Cardiac septum (tissue), 1 donor: ENCODE data around the gene NINJ2. TPM values are rescaled to one million over a fixed set of nuclear protein-coding genes. Genes with fewer than 3 reads are reported as not detected.

Experiments
- DNase-seq: peaks from one replicate; pipeline ENCODE4 v3.0.0-alpha.2; 2020; ENCODE audit warnings: low spot score
- intact Hi-C: fragments of 100-400 bp; cut with DNase I; formaldehyde crosslinking; loops from one replicate; pipeline ENCODE4 v1.14.0; 2022
- total RNA-seq: library from RNA; stranded (reverse); fragmentation: NEBNext Ultra II Directional; extraction: Animal tissue kit (Norgen Biotek cat#: 25700); gene quantifications from one replicate; pipeline ENCODE4 v1.2.1, GENCODE V29; 2021
- donor health status: DM: no; HTN: no; CAD: no.

The NINJ2 gene
- total RNA-seq, 1 donor from 2014 or later, result 3.9 TPM

DNA sequence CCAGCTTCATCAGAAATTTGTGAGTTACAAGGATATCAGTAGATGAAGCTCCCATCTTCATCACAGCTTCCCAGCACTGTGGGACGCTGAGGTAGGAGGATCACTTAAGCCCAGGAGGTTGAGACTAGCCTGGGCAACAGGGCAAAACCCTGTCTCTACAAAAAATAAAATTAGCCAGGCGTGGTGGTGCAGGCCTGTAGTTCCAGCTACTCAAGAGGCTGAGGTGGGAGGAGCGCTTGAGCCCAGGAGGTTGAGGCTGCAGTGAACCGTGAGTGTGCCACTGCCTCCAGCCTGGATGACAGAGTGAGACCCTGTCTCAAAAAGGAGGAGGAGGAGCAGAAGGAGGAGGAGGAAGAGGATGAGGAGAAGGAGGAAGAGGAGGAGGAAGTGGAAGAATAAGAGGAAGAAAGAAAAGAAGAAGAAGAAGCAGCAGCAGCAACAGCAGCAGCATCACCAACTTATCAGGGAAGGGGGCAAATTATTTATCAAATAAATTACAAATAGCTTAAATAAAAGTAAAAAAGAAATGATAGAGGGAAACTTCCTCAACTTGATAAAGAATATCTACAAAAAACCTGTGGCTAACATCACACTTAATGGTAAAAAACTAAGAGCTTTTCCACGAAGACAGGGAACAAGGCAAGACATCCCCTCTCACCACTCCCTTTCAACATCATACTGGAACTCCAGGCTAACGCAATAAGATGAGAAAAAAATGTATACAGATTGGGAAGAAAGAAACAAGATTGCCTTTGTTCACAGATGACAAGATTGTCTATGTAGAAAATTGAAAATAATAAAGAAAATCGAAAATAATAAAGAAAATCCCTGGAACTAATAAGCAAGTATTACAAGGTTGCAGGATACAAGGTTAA, 69.6 kb downstream of the NINJ2 start:
- intact Hi-C loops, result no loop called here
- DNase-seq, result no peak

DNA sequence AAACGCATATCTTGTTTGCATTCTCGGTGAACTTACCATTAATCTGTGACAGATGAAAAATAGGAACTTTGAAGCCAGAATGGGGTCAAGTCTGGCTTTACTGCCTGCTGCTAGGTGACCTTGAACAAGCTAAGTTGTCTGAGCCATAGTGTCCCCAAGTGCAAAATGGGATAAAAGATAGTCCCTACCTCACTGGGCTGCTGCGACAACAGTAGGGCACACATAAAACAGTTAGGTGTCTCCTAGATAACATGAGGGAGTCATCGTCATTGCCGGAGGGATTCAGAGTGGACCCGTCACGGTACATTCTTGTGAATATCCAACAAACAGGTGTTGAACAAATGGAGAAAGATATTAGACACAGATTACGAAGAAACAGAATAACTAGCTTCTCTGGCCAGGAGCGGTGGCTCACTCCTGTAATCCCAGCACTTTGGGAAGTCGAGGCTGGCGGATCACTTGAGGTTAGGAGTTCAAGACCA, 71.2 kb downstream of the NINJ2 start:
- intact Hi-C loops, result no loop called here
- no peak for DNase-seq

DNA sequence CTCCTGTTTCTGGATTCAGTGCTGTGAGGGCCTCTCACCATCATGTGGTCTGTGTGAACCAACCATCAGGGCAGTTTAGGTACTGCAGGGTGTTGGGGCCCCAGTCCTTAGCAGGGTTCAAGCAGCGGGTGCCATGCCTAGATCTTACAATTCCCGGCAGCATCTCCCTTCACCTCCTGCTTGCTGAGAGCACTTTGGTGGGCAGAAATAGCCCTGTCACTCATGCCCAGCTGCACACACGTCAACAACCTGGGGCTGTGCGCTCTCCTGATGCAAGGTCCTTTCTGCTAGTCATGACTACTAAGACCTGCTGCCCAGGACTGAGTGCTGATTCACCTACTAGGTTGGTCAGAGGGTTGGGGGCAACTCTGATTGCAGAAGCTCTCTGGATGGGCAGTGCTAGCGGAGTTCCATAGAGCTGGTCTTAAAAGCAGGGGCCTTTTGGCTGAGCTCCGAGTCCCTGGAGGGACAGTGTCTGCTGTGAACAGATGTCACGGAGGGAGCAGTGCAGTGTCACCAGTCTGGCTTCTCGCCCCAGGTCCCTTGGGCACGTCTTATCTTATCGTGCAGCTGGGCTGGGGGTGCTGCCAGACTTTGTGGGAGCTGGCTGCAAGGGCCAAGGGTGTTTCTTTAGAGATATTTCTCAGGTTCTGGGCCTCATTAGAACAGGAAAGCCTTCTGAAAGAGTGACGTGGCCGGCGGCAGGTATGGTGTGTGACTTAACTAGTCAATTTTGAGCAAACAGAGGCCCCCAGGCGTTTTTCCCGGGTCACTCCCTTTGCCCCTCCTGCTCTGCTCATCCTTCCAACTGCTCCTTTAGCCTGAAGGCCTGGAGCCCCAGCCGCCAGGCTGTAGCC, 71.8 kb downstream of the NINJ2 start:
- intact Hi-C loops, result loop anchor here (1.0 kb wide), 2 partner anchors 8 to 125 kb away; no protein-coding TSS in a partner anchor
- peak; percentile 90 for DNase-seq

DNA sequence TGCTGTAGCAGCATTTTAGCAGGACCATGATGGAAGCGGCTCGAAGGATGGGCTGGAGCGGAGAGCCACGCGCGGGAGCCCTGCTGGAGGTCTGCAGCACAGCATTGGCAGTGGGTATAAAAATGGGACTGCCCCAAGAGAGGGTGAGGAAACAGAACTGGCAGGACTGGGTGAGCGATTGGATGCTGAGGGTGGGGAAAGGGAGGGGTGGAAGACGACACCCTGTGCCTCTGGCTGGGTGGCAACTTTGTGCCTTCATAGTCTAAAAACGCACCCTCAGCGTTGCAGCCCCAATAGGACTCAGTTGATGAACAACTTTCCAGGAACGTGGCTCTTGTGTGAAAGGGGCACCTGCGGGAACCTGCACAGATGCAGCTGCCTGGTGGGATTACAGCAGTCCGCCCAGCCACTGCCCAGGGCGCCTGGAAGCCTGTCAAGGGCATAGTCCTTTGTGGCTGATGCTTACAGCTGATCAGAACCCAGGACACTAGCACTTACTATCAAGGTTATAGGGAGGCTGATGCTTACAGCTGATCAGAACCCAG, 73.0 kb downstream of the NINJ2 start:
- intact Hi-C loops, result no loop called here
- DNase-seq, result no peak

DNA sequence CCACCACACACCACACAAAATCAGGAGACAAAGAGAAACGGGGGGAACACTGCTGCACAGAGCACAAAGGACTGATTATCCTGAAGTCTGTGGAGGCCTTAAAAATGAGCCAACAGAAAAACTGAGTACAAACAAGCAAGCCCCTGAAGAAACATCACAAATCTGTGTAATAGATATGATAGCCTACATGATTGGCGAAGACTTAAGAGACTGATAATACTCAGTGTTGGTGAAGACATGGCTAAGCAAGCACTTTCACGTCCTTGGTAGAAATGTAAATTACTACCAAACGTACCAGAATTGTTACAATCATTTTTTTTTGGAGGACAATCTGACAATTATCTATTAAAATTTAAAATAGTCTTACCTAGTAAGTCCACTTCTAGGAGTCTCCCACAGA, 74.6 kb downstream of the NINJ2 start:
- intact Hi-C loops, result no loop called here

DNA sequence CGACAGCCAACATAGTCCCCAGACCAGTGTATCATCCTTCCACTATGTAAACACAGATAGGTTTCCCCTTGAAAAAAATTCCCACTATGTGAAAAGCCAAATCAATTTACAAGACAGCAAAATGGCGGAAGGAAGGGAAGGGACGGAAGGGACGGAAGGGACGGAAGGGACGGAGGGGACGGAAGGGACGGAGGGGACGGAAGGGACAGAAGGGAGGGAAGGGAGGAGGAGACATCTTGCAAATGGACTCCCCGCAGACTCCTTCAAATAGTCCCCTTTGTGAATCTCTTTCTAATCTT, 75.3 kb downstream of the NINJ2 start:
- intact Hi-C loops, result no loop called here
- DNase-seq, result no peak

More for the DNA sequence above, 74.6 kb downstream of the NINJ2 start:
- no peak for DNase-seq

DNA sequence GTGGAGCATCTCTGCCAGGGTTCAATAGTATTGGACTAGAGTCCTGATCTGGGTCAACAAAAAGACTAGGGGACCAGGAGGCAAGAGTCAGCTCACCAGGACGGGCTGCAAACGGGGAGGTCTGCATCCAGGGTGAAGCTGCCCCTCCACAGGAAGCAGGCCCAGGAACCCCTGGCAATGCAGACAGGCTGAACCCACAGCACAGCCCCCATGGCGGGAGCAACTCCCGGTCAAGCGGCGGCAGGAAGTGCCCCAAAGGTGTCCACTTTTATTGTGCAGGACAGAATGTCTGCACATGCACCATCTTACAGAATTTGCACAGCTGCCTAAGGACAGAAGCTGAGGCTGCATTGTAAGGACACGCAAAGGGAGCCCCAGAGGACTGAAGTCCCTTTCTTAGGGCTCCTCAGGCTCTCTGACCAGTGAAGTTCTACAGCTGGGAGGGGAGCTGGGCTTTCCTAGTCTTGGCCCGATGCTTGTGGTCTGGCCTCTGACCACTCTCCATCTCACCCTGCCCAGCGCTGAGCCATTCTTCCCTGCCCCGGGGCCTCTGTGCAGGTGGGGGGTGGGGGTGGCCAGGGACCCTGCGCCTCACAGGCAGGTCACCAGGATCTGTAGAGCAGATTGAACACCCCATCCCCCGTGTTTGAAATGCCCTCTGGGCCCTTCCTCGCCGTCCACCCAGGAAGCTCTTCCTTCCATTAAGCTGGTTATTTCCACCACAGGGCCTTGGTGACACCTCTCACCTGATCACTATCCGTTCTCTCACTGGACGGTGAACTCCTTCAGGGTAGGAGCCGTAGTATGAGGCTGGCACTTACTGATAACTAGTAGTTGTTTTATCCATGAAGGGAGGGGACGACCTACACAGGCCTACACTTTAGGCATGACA, 75.9 kb downstream of the NINJ2 start:
- DNase-seq, result no peak
- intact Hi-C loops, result no loop called here

DNA sequence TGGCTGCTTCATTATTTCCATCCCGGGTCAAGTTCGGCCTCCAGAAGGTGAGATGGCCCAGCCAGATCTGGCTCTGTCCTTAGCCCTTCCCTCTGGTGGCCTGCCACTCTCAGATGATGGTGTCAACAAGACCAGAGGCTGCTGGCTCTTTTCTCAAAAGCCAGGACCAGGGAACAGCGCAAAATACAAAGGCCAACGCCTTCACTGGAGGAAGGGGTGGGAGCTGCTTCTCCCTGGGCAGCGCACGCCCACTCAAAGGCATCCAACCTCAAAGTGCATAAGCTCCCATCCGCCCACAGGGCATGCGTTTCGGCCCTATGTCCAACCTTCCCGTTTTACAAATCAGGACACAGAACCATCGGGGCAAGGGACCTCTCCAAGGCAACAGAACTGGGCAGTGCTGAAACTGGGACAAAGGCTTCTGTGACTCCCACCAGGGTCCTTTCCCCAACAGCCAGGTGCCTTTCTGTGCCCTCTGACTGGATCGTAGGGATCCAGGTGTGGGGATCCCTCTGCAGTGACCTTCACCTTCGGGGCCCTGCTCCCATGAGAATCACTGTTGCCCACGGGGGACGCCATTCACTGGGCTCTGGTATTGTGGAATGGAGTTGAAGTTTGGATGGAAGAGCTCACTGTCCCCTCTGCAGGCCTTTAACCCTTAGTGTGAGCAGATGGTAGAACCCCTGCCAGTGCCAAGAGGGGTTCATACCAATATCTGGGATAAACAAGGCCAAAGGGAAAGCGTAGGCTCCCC, 76.8 kb downstream of the NINJ2 start:
- intact Hi-C loops, result no loop called here

DNA sequence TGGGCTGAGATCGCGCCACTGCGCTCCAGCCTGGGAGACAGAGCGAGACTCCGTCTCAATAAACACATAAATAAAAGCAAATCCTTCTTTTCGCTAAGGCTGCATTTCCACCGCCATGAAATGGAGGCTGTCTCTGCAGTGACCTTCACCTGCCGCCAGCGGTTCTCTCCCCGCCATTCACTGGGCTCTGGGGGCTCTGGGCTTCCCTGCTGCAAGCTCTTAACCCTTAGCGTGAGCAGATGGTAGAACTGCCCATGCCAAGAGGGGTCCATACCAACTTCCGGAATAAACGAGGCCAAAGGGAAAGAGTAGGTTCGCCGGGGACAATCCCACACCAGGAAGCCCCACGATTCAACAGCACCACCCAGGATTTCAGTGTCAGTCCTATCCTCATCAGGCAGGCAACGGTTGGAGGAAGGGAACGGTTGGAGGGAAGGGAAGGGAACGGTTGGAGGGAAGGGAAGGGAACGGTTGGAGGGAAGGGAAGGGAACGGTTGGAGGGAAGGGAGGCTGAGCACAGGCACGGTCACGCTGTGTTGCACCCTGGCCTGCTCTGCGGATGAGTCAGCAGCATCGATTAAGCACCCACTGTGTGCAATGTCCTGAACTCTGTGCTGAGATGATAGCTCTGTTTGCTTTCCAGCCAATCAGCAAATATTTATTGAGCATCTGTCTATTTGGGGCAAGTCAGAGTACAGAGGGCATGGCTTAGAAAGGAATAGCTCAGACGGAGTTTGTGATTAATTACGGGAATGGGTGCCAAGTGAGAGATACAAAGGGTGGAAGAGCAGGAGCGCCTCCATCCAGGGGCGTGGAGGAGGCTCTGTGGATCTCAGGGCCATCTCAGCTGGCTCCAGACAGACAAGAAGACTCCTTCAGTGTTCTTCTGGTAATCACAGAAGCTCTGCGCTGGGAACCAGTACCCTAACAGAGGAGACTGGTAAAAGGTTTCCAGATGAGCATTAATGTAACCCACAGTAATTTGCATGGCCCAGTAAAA, 77.9 kb downstream of the NINJ2 start:
- DNase-seq, result no peak

More for the DNA sequence above, 76.8 kb downstream of the NINJ2 start:
- DNase-seq, result no peak

DNA sequence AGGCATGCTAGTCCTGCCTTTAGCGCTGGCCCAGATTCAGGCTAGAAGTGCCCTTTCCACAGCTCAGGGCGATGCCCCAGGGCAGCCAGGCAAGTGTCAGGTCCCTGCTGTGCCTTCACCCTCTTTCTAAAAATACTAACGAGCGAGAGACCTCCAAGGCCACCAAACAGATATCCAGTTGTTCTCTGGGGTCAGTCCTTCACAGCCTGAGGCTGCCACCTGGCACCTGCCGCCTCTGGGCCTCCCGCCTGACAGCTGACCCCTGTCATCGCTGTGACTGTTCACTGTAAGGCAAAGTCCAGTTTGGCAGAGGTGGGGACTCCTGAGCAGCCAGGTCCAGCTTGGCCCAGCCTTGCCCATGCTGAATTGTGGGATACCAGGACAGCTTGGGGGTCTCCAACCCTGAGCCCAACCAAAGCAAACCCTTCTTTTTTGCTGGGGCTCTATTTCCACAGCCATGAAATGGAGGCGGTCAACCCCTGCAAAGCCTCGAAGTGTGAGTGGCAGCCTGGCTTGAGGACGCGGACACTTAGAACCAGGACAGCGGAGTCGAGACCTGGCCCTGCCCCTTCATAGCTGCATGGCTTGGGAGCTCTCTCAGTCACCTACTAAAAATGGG, 79.9 kb downstream of the NINJ2 start:
- intact Hi-C loops, result loop anchor here (1.0 kb wide), 1 partner anchor 8 kb away; no protein-coding TSS in a partner anchor
- no peak for DNase-seq

More for the DNA sequence above, 77.9 kb downstream of the NINJ2 start:
- intact Hi-C loops, result no loop called here

DNA sequence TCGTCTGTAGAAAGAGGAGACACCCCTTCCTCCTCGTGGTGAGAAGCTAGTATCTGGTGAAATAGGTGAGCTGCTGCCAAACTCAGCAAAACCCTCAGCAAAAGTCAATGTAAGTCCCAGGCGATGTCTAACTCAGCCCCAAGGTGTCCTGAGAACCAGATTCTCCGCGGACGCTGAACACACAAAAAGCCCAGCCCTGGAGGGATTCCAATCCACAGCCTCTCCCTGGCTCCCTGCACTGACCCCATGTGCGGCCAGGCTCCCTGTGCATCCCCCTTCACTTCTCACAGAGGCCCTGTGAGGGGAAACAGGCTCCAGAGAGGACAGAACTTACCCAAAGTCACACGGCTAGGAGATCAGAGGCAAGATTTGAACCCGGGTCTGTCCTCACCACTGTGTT, 81.5 kb downstream of the NINJ2 start:
- intact Hi-C loops, result no loop called here
- DNase-seq, result no peak

DNA sequence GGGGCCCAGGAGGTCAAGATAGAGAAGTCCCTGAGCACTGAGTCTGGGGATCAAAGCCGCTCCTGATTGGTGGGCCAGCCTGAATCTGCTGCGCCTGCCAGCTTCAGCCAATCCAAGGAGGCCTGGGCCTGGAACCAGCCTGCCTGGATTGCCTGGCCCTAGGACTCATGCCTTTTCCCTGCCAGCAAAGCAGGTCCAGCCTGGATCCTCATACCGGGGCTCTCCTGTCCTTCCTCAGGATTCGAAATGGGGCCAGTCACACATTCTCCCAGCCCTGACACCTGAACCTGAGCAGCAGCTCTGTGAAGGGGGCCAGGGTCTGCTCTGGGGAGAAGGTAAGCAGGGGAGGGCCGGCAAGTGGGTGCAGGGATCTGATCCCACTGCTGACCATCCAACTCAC, 81.9 kb downstream of the NINJ2 start:
- no peak for DNase-seq
- intact Hi-C loops, result no loop called here

DNA sequence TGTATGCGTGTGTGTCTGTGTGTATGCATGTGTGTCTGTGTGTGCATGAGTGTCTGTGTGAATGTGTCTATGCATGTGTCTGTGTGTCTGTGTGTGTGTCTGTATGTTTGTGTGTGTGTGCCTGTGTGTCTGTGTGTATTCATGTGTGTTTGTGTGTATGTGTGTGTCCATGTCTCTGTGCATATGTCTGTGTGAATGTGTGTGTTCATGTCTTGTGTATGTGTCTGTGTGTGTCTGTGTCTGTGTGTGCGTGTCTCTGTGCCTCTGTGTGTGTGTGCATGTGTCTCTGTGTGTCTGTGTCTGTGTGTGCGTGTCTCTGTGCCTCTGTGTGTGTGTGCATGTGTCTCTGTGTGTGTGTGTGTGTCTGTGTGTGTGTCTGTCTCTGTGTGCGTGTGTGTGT, 82.4 kb downstream of the NINJ2 start:
- DNase-seq, result no peak
- intact Hi-C loops, result no loop called here

DNA sequence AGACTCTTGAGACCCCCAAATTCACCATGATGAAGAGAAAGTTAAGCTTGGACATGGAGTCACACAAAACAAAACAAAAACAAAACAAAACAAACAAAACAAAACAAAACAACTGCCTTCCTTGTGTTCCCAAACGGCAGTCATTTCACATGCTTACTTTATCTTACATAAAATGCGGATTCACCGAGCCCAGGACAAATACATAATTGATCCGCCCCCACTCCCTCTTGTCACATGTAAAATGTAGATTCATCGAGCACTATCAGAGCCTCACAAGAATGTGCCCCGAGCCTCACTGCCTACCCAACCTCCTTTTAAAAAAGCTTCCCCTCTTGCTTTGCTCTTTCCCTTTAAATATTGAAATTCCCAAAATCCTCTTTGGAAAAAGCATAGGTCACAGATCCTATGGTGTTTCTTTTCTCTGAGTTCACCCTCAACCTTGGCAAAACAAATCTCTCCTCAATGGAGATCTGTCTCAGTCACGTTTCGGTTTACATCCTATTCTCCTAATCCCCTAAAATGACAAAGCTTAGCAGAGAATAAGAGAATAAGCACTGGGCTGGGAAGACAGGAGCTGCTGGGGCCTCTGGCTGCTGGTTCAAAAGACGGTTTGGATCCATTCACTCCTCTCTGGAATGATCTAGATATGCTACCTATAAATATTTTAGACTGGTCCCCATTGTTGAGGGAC, 83.7 kb downstream of the NINJ2 start:
- DNase-seq, result no peak

DNA sequence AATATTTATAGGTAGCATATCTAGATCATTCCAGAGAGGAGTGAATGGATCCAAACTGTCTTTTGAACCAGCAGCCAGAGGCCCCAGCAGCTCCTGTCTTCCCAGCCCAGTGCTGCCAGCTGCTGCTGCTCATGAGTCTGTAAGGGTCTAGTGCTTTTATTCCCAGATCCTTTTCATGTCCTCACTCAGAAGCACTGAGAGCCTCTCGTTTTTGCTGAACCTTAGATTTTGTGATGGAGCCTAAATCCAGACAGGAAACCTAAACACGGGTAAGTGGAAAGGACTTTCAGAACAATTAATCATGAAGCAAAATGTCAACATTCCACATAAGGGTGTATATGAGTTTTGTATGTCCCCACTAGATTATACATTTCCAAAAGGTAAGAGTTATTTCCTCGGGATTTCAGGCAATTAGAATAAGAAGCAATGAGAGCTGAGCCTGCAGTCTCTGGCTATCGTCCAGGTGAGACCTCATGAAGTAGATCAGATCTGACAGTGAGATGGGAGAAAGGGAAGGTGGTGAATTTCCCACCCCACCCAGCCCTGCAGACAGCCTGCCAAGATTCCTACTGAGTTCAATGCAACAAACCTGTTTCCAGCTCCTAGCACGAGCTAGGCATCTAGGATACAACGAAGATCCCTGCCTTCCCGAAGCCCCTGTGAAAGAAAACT, 84.4 kb downstream of the NINJ2 start:
- intact Hi-C loops, result loop anchor here (10.0 kb wide), 1 partner anchor 1006 kb away; no protein-coding TSS in a partner anchor
- DNase-seq, result no peak

More for the DNA sequence above, 83.7 kb downstream of the NINJ2 start:
- intact Hi-C loops, result loop anchor here (10.0 kb wide), 1 partner anchor 1005 kb away; no protein-coding TSS in a partner anchor
